GM12801 (cell line): ENCODE measurements around the gene USP7.

Experiments
- CTCF ChIP-seq: IDR thresholded peaks from one replicate; pipeline ENCODE4 v1.5.1; 2011; ENCODE audit warnings: control low read depth; ENCODE audit not compliant: insufficient read length; ENCODE audit errors: extremely low read depth

USP7 gene

GRCh38 chr16:8935989-8936388, 27.7 kb downstream of the USP7 start:
- no peak for TF ChIP-seq CTCF

- no peak for TF ChIP-seq CTCF
Measured at GRCh38 chr16:8934601-8935000, 29.1 kb downstream of the USP7 start.

GRCh38 chr16:8931859-8932258, 31.8 kb downstream of the USP7 start:
- TF ChIP-seq CTCF = no peak

GRCh38 chr16:8929086-8929748, 34.5 kb downstream of the USP7 start:
- TF ChIP-seq CTCF = no peak

GRCh38 chr16:8928467-8928957, 35.2 kb downstream of the USP7 start:
- no peak for TF ChIP-seq CTCF

- TF ChIP-seq CTCF = no peak
Measured at GRCh38 chr16:8926827-8927226, 36.9 kb downstream of the USP7 start.

- TF ChIP-seq CTCF = no peak
Measured at GRCh38 chr16:8925455-8925854, 38.3 kb downstream of the USP7 start.
